SW 1271 (cell line): Measurements from ENCODE around the gene CXCL1.
A peak's percentile ranks its signal among the peaks of the same experiment; 100 is the strongest.

ENCODE experiments used
- DNase-seq, 2 experiments: peaks; one replicate each; lab custom pipeline; 2025; lab: John Stamatoyannopoulos, UW

Gene CXCL1

DNA sequence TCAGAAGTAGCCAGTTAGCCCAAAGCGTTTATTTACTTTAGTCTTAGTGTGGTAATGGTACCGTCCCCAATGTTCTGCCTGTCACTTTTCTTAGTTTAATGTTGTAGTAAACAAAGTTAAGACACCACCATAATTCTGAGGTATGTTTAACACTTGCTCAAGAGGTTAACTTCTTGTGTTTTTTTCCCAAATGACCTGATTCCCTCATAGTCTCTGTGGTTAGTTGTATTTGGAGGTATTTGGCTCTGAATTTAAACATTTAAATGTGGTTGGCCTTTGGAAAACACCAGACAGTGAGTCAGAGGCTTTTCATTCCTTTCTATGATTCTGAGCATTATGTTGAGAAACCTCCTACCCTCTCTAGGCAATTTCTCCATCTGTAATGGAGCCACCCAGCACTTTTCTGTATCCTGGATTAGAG is 47.9 kb downstream of the CXCL1 start:
- DNase-seq, result peak in 1 of 2 experiments; percentile 28

DNA sequence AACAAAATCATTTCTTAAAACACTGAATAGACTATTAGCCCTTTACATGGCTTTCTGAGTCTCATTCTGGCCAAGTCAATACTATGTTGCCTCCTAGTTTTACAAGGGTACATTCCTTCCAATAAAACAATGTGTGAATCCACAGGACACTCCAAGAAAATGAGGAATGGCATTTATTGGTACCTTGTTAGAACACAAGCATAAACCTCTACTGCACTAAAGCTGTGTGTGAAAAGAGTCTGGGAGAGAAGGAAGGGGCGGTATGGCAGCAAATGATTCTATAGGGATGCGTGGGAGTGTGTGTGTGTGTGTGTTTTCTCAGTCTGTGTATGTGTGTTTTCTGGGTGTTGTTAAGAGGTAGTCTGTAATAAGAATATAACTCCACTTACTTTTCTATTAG is 48.9 kb downstream of the CXCL1 start:
- DNase-seq, result no peak

DNA sequence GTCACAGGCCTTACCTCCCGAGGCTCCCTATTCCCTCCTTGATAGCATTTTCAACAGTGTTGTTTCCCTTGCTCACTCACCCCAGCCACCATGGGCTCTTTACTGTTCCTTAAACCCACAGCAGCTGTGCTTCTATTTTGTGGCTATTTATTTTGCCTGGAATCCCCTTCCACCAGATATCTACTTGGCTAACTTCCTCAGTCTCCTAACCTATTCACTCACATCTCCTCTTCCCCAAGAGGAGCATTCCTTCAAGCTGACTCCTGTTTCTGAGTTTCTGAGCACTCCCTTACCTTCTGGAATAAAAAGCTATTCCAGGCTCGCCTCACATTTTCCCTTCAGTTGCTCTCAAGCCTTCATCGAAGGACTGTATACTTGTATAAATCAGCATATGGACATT is 50.5 kb downstream of the CXCL1 start:
- DNase-seq, result no peak
